Muscle of back (tissue), 11 donors: Measurements from ENCODE around the gene PCDH1. TPM values are rescaled to one million over a fixed set of nuclear protein-coding genes. Genes with fewer than 3 reads are reported as not detected.

Experiments used
- DNase-seq, 3 donors: peaks; one replicate each; pipeline versions ENCODE4 v3.0.0 to v3.0.0-alpha.2; 2013
- polyA plus RNA-seq, 10 donors: library from polyadenylated mRNA; unstranded; fragments of 120-200 nt; gene quantifications; one replicate each; pipeline ENCODE4 v1.2.1, GENCODE V29; 2013; ENCODE audit not compliant: insufficient read length in 10 of 10

PCDH1 gene
- polyA plus RNA-seq, 10 donors: 13.0 to 22.4 (median 15.3) TPM

DNA sequence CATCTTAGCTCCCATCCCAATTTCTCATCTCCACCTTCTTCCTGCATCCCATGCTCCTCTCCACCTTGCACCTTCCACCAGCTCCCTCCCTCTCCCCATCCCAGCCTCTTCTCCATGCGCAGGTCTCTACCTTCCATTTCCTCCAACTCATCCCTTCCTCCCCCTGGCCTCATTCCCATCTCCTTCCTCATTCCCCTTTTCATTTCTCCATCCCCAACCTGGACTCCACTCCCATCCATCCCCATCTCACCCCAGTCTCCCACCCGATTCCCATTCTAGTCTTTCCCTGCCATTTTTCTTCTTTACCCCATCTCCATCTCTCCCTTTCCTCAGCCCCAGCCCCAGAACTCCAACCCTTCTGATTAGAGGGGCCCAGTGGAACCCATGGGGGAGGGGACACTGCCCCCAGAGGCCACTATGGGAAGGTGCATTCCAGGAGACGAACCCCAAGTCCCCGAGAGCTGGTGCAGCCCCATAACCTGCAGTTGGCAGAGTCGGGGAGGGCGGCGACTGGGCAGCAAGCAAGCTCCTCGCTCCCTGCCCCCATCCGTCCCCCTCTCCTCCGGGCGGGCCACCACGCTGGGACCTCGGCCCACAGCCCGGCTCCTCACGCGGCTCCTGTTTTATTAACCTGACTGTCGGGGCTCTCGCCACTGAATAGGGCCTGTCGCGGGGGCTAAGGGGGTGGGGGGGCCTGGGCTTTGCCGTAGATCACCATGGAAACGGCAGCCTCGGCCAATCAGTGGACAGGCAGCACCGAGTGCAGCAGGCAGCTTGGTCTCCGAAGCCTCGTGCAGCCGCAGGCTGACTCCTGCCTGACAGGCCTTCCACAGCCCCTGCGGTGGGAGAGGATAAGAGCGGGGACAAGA lies 66.7 kb downstream of the PCDH1 start:
- no peak for DNase-seq

DNA sequence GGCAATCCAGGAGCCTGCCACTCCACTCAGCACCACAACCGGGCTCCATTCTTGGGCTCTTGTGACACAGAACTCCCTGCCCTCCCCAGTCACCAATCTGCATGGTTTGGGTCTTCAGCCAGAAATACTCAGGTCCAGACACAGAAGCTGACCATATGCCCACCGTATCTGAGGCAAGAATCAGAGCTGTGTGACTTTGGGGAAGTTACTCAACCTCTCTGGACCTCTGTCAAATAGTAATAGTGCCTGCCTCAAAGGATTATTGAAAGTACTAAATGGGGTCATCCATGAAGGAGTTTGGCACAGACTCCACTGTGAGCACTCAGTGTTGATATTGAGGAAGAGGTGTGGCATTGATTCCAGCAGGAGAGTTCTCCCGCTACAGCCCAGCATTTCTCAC lies 67.5 kb downstream of the PCDH1 start:
- no peak for DNase-seq

DNA sequence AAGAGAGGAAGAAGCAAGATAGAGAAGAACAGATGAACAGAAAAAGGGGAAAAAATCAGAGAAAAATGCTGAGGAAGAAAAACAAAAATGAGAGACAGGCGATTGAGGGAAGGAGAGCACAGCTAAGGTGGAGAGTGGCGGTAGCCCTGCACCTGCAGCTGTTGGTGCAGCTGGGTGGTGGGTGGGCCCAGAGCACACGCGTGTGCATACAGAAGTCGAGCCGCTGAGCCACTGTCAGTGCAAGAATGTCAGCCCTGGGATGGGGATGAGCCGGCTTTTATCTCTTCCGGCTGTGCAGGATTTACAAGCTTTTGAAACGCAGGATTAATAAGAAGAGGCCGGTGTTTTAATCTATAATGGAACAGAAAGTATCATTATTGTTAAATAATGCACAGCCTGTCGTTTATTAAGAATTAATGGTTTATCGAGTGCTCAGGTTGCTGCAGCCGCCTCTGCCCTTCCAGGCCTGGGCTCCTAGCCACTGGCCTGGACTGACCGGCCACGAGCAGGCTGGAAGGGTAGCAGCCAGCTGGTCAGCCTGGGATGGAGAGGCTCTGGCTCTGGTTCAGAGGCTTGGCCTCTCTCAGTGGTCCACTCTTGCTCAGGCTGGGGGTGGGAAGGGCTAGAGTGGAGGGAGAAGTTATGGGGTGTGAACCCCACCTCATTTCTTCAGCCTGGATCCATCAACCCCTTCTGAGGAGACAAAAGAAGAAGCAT lies 68.7 kb downstream of the PCDH1 start:
- DNase-seq: no peak

DNA sequence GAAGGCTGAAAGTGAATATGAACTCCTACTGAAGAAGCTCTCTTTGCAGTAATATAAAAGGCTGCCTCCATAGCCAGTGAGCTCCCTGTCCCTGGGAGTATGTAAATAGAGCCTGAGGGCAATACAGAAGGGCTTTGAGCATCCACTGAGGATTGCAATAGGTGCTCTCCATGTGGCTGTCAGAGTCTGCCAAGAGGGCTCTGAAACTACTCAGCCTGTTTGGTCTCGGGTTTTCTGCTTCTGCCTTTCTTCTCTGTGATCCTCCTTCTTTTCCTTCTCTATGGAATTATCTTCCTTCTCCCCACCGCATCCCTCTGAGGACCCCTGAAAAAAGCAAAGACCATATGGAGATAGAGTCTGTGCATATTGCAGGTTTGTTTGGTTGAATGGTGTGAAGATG lies 69.4 kb downstream of the PCDH1 start:
- no peak for DNase-seq

DNA sequence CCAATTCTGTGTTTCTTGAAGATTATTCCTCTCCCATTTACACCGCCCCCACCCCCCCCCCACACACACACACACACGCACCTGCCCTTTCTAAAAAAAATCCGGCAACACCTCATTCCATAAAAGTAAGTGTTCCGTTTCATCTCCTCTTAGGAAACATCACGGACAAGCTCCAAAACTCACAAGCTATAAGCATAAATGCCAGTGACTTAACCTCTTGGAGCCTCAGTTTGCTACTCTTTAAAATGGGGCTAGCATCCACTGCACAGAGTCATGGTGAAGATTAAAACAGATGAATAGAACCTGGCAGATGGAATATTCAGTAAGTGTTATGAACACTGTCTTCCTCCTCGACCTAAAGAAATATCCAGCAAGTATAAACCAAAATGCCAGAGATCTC lies 70.5 kb downstream of the PCDH1 start:
- no peak for DNase-seq

DNA sequence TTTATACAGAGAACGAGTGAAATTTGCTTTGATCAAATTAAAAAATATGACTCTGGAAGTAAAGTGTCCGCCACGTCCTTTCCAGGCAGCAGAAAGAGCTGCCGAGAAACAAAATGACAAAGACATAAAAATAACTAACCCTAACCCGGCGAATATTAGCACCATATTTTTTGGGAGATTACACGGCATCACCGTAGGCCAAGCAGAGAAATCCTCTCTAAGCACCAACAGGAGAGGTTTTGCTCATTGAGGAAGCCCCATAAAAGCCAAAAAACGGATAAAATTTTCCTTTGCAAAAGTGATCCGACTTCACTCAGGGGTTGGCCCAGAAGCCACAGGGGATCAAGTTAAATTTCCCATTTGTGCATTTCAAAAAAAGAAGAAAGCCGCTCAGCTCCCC lies 70.9 kb downstream of the PCDH1 start:
- no peak for DNase-seq

DNA sequence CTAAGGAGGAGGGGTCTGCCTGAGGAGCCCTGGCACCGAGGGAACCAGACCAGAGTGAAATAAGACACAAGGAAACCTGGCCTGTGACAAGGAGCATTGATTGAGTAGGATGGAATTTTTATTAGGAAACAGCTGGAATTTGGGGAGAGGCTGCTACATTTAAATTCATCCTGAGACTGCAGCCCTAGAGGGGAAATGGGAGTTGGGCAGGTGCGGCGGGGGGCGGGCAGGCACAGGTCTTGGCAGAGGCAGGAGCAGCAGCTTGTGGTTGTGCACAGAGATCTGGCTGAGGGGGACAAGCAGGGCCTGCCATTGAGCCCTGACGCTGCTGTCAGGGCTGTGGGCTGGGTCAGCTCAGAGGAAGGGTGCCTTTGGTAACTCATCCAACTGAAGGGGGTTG lies 71.6 kb downstream of the PCDH1 start:
- no peak for DNase-seq

DNA sequence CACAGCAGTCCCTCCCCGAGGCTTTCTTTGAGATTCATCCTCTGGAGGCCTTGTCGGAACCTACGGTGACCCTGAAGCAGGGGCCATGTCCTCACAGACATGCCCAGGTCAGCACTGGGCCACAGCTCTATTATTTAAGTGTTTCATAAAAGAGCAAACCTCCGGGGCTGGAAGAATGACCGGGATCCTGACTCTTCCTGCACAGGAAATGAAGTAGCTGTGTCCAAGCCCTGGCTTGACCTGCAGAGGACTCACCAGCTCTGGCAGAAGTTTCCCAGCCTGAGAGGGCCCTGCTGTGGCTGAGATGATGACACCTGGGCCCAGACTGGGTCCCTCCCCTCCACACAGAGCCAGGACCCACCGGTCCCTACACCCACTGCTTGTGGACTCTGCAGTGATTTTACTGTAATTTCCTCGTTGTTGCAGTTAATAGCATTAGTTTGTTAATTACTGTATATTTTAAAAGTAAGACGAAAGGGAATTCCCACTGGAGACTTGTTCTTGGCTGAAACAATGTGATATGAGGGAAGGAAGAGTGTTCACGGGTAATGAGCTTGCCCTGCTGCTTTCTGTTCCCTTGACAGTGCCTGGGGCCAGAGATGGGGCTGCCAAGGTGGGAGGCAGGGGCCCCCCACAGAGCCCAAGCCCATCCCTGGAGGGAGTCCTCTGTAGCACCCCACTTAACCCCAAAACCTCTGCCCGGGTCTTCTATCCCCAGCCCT lies 72.2 kb downstream of the PCDH1 start:
- peak in 2 of 3 donors; percentile 27 to 61 for DNase-seq

DNA sequence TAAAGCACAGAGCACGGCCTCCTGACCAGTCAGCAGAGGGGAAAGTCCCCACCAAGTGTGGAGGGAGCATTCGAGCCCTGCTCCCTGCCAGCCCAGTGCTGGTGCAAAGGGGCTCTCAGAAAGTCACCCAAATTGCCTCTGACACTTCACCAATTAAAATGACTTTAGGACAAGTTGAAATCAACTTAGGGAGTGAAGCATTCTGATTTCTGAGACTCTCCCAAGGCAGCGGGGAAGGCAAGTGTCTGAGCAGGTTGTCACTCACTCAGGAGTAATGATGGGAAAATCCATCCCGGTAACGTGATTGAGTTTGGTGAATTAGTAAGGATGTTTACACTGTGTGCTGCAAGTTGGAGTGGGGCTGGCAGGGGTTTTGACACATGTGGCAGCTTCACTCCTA lies 73.7 kb downstream of the PCDH1 start:
- DNase-seq: no peak

Other genes with a start within 250 kb of the PCDH1 start
- 10 to 100 TPM; 42.3 to 60.5 (median 55.2) TPM for gene HDAC3, start 241.6 kb downstream of the PCDH1 start, polyA plus RNA-seq
- gene RELL2, start 241.4 kb downstream of the PCDH1 start, polyA plus RNA-seq: under 1 TPM; 0.19 to 0.90 (median 0.23) TPM
- 10 to 100 TPM in 2 of 10 donors, 1 to 10 TPM in 8; 3.6 to 11.5 (median 8.0) TPM for gene FCHSD1, start 227.0 kb downstream of the PCDH1 start, polyA plus RNA-seq
- gene ARAP3, start 196.2 kb downstream of the PCDH1 start, polyA plus RNA-seq: 10 to 100 TPM; 10.0 to 18.3 (median 14.4) TPM
- gene DELE1, start 45.5 kb upstream of the PCDH1 start, polyA plus RNA-seq: 100 to 1,000 TPM in 1 of 10 donors, 10 to 100 TPM in 9; 52.9 to 105 (median 85.3) TPM
- 10 to 100 TPM; 14.0 to 21.4 (median 17.6) TPM for gene PCDH12, start 79.8 kb upstream of the PCDH1 start, polyA plus RNA-seq
- 10 to 100 TPM; 36.6 to 51.9 (median 41.0) TPM for gene RNF14, start 90.7 kb upstream of the PCDH1 start, polyA plus RNA-seq
- gene GNPDA1, start 134.6 kb upstream of the PCDH1 start, polyA plus RNA-seq: 10 to 100 TPM; 18.0 to 25.1 (median 22.9) TPM
- gene NDFIP1, start 230.4 kb upstream of the PCDH1 start, polyA plus RNA-seq: 10 to 100 TPM; 63.6 to 81.5 (median 67.6) TPM